ENCODE results near the gene VWA5A.

- no peak for TF ChIP-seq TFAP4 (IDR thresholded peaks at IDR 0.05; ENCODE audit: borderline replicate concordance, low read depth)
- no peak for TF ChIP-seq RFX5 (IDR thresholded peaks at IDR 0.05; ENCODE audit: low read depth, low read length)
- no peak for TF ChIP-seq PHF20 (CRISPR knock-in tag; IDR thresholded peaks at IDR 0.05)
Measured at GRCh38 chr11:124193221-124194010, 78.2 kb downstream of the VWA5A start.

Measured in HepG2 (cell line).